RPMI8226 (cell line): Measurements from ENCODE around the gene NDUFA7.
A peak's percentile ranks its signal among the peaks of the same experiment; 100 is the strongest.
"Not testable (repeated sequence)": the region's sequence is repeated elsewhere in the genome, so short reads cannot be mapped to it uniquely, and the experiment has no call there.

Experiments
- DNase-seq: peaks from one replicate; pipeline ENCODE4 v3.0.0-alpha.2; 2015

Gene NDUFA7

GRCh38 chr19:8341504-8341903 lies 20.3 kb upstream of the NDUFA7 start:
- DNase-seq, result not testable (repeated sequence)

GRCh38 chr19:8340341-8341096 lies 19.3 kb upstream of the NDUFA7 start:
- DNase-seq, result no peak

GRCh38 chr19:8338835-8339234 lies 17.7 kb upstream of the NDUFA7 start:
- no peak for DNase-seq

GRCh38 chr19:8337728-8338127 lies 16.6 kb upstream of the NDUFA7 start:
- no peak for DNase-seq

- no peak for DNase-seq
These were observed 15.5 kb upstream of the NDUFA7 start for GRCh38 chr19:8336660-8337059.

- DNase-seq, result peak; percentile 75
These were observed 14.9 kb upstream of the NDUFA7 start for GRCh38 chr19:8336072-8336569.

GRCh38 chr19:8335343-8336071 lies 14.3 kb upstream of the NDUFA7 start:
- peak; percentile 78 for DNase-seq

- DNase-seq, result peak; percentile 92
These were observed 13.5 kb upstream of the NDUFA7 start for GRCh38 chr19:8334458-8335342.

GRCh38 chr19:8333767-8334457 lies 12.7 kb upstream of the NDUFA7 start:
- DNase-seq, result no peak

- DNase-seq, result no peak
These were observed 12.0 kb upstream of the NDUFA7 start for GRCh38 chr19:8332976-8333766.

GRCh38 chr19:8331263-8331845 lies 10.2 kb upstream of the NDUFA7 start:
- no peak for DNase-seq

- no peak for DNase-seq
These were observed 8.8 kb upstream of the NDUFA7 start for GRCh38 chr19:8329996-8330395.

- DNase-seq, result no peak
These were observed 4.3 kb upstream of the NDUFA7 start for GRCh38 chr19:8325454-8325853.

GRCh38 chr19:8324186-8325050 lies 3.2 kb upstream of the NDUFA7 start:
- peak; percentile 74 for DNase-seq

GRCh38 chr19:8323781-8324185 lies 2.6 kb upstream of the NDUFA7 start:
- peak; percentile 46 for DNase-seq

GRCh38 chr19:8322638-8322997 lies 1.4 kb upstream of the NDUFA7 start:
- DNase-seq, result no peak

- DNase-seq, result no peak
These were observed 937 bp upstream of the NDUFA7 start for GRCh38 chr19:8321986-8322637.

GRCh38 chr19:8320564-8321066 lies 560 bp downstream of the NDUFA7 start:
- DNase-seq, result peak; percentile 43

- DNase-seq, result no peak
These were observed 1.2 kb downstream of the NDUFA7 start for GRCh38 chr19:8319807-8320520.
